ENCODE results near the gene PIK3C3. TPM values are rescaled to one million over a fixed set of nuclear protein-coding genes. Genes with fewer than 3 reads are reported as not detected.

The PIK3C3 gene
- 35.0 and 39.9 TPM in 2 replicates for total RNA-seq

DNA sequence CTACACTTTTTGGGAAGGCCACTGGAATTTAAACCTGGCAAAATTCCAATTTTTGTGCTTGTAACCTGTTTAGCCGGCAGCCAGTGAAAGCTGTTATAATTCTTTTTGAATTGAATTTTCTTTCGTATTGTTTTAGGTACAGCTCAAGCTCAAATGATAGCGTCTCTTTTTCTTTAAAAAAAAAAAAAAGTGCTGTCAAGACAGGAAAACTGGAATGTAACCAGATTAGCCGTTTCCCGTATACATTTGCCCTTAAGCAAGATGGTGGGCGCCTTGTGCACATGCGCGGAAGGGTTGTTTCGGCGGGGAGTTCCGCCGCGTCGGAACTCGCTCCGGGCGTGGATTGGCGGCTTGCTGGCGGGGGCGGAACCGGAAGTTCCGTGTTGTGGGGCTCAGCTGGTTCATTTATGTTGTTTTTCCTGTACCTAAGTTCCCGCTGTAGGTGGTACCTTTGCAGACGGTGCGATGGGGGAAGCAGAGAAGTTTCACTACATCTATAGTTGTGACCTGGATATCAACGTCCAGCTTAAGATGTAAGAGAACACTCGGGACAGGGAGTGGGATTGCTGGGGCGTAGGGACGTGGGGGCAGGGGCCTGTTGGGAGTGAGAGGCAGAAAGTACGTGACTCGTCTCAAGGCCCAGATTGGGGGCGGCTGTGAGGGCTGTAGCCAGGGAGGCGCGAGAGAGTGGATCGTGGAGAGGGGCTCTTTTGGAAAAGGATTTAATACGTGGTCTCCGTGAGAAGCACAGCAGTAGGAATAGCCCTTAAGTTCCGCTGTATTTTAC, at the start of gene PIK3C3:
PIK3C3 (plus strand) TSS at position 408 of the 787 bp plus-strand sequence; CDS start at position 466, 58 bp downstream.

